ENCODE data around the gene SLC17A3.

The SLC17A3 gene

GRCh38 chr6:25821341-25821740 lies 52.7 kb downstream of the SLC17A3 start:
- Histone ChIP-seq H3K4me1 (ENCODE audit: insufficient read depth, insufficient read length) (no peaks in the 10 kb centered on the region), H3K36me3 (ENCODE audit: insufficient read depth, insufficient read length, low read length) (no peaks in the 10 kb centered on the region), H3K4me3 (ENCODE audit: insufficient read length, low read depth) (no peak overlapping the region), H3K9me3 (ENCODE audit: insufficient read depth, low read length) (no peaks in the 10 kb centered on the region), H3K9ac (ENCODE audit: insufficient read length, low read depth) (no peak overlapping the region), H3K27me3 (ENCODE audit: insufficient read depth, insufficient read length) (no peaks in the 10 kb centered on the region)
- TF ChIP-seq ZNF274 (IDR thresholded peaks at IDR 0.05; ENCODE audit: low read depth, low read length) (no peak), YY1 (IDR thresholded peaks at IDR 0.05; ENCODE audit: insufficient read depth, insufficient read length) (no peak), SUZ12 (IDR thresholded peaks at IDR 0.05; ENCODE audit: extremely low read depth, insufficient read depth, insufficient read length) (no peak)
- DNase-seq (ENCODE audit: low read depth, low spot score) = no peak

DNA sequence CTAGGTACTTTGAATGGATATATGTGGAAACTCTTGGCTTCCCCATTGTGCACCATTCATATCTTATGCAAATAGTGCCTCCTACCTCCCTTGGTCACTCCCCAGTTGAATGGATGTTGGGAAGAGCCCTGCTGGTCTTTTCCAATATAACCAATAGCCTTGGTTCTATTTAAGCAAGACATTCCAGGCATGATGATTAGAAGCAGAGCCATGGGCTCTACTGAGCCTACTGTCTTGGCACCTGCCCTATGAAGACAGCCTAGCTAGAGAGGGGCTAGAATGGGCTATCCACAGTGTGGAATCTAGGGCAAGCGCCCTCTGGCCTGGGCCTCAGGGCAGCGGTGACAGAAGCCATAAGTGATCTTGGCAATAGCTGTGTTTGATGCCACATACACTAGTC lies 57.8 kb downstream of the SLC17A3 start:
- TF ChIP-seq YY1 (IDR thresholded peaks at IDR 0.05; ENCODE audit: insufficient read depth, insufficient read length) = no peak
- TF ChIP-seq ZNF274 (IDR thresholded peaks at IDR 0.05; ENCODE audit: low read depth, low read length) = no peak
- TF ChIP-seq SUZ12 (IDR thresholded peaks at IDR 0.05; ENCODE audit: extremely low read depth, insufficient read depth, insufficient read length) = no peak
- H3K27me3 ChIP-seq (ENCODE audit: insufficient read depth, insufficient read length) = no peaks in the 10 kb centered on the region
- H3K9ac ChIP-seq (ENCODE audit: insufficient read length, low read depth) = no peak overlapping the region
- no peak overlapping the region for H3K4me3 ChIP-seq (ENCODE audit: insufficient read length, low read depth)
- H3K9me3 ChIP-seq (ENCODE audit: insufficient read depth, low read length) = no peaks in the 10 kb centered on the region
- no peaks in the 10 kb centered on the region for H3K36me3 ChIP-seq (ENCODE audit: insufficient read depth, insufficient read length, low read length)
- DNase-seq (ENCODE audit: low read depth, low spot score) = no peak
- no peaks in the 10 kb centered on the region for H3K4me1 ChIP-seq (ENCODE audit: insufficient read depth, insufficient read length)

- no peaks in the 10 kb centered on the region for H3K27me3 ChIP-seq (ENCODE audit: insufficient read depth, insufficient read length)
- H3K4me3 ChIP-seq (ENCODE audit: insufficient read length, low read depth) = no peak overlapping the region
- no peak for TF ChIP-seq ZNF274 (IDR thresholded peaks at IDR 0.05; ENCODE audit: low read depth, low read length)
- TF ChIP-seq SUZ12 (IDR thresholded peaks at IDR 0.05; ENCODE audit: extremely low read depth, insufficient read depth, insufficient read length) = no peak
- no peak for TF ChIP-seq YY1 (IDR thresholded peaks at IDR 0.05; ENCODE audit: insufficient read depth, insufficient read length)
- DNase-seq (ENCODE audit: low read depth, low spot score) = no peak
- no peak overlapping the region for H3K9ac ChIP-seq (ENCODE audit: insufficient read length, low read depth)
- no peaks in the 10 kb centered on the region for H3K4me1 ChIP-seq (ENCODE audit: insufficient read depth, insufficient read length)
- H3K9me3 ChIP-seq (ENCODE audit: insufficient read depth, low read length) = no peaks in the 10 kb centered on the region
- H3K36me3 ChIP-seq (ENCODE audit: insufficient read depth, insufficient read length, low read length) = no peaks in the 10 kb centered on the region
Measured at GRCh38 chr6:25815194-25815593, 58.8 kb downstream of the SLC17A3 start.

DNA sequence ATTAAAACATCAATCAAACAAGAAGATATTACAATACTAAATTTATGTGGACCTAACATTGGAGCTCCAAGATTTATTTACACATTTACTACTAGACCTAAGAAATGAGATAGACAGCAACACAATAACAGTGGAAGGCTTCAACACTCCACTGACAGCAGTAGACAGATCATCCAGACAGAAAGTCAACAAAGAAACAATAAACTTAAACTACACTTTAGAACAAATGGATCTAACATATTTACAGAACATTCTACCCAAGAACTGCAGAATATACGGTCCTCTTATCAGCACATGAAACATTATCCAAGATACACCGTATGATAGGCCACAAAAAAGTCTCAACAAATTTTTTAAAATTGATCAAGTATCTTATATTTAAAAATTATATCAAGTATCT lies 69.2 kb downstream of the SLC17A3 start:
- no peak for DNase-seq (ENCODE audit: low read depth, low spot score)
- no peak for TF ChIP-seq SUZ12 (IDR thresholded peaks at IDR 0.05; ENCODE audit: extremely low read depth, insufficient read depth, insufficient read length)
- TF ChIP-seq YY1 (IDR thresholded peaks at IDR 0.05; ENCODE audit: insufficient read depth, insufficient read length) = no peak
- TF ChIP-seq ZNF274 (IDR thresholded peaks at IDR 0.05; ENCODE audit: low read depth, low read length) = no peak
- Histone ChIP-seq H3K4me1 (ENCODE audit: insufficient read depth, insufficient read length) (no peaks in the 10 kb centered on the region), H3K9ac (ENCODE audit: insufficient read length, low read depth) (no peak overlapping the region), H3K4me3 (ENCODE audit: insufficient read length, low read depth) (no peak overlapping the region), H3K27me3 (ENCODE audit: insufficient read depth, insufficient read length) (no peaks in the 10 kb centered on the region), H3K36me3 (ENCODE audit: insufficient read depth, insufficient read length, low read length) (no peaks in the 10 kb centered on the region), H3K9me3 (ENCODE audit: insufficient read depth, low read length) (no peaks in the 10 kb centered on the region)

DNA sequence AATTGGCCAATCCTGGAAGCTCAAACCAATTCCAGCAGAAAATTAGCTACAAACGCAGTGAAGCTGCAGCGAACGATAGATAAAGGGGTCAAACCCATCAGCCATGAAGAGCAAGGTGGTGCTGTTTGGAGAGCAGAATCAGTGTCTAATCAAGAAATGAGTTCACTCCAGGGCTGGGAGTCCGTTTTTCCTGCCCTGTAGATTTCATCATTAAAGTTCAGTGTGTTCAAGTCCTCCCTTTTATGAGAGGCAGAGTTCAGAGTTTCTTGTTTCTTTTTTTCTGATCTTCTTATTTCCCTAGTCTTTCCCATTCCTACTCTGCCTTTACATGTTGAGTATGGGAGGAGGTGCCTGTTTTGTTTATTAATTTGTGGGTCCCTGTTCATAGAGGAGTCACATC lies 72.6 kb downstream of the SLC17A3 start:
- DNase-seq (ENCODE audit: low read depth, low spot score) = no peak
- no peak for TF ChIP-seq YY1 (IDR thresholded peaks at IDR 0.05; ENCODE audit: insufficient read depth, insufficient read length)
- TF ChIP-seq ZNF274 (IDR thresholded peaks at IDR 0.05; ENCODE audit: low read depth, low read length) = no peak
- no peak for TF ChIP-seq SUZ12 (IDR thresholded peaks at IDR 0.05; ENCODE audit: extremely low read depth, insufficient read depth, insufficient read length)
- H3K27me3 ChIP-seq (ENCODE audit: insufficient read depth, insufficient read length) = no peaks in the 10 kb centered on the region

More for the DNA sequence above, 72.6 kb downstream of the SLC17A3 start:
- Histone ChIP-seq H3K4me3 (ENCODE audit: insufficient read length, low read depth) (no peak overlapping the region), H3K4me1 (ENCODE audit: insufficient read depth, insufficient read length) (no peaks in the 10 kb centered on the region), H3K36me3 (ENCODE audit: insufficient read depth, insufficient read length, low read length) (no peaks in the 10 kb centered on the region), H3K9me3 (ENCODE audit: insufficient read depth, low read length) (no peaks in the 10 kb centered on the region), H3K9ac (ENCODE audit: insufficient read length, low read depth) (no peak overlapping the region)

Measured in NT2/D1 (cell line).